ENCODE data around the gene TDRD7. TPM values are rescaled to one million over a fixed set of nuclear protein-coding genes. Genes with fewer than 3 reads are reported as not detected.

Gene TDRD7
- total and polyA plus RNA-seq, 2 donors (not counting 1 experiment from before 2014, with no cell fraction given) = 11.5 to 19.7 TPM

DNA sequence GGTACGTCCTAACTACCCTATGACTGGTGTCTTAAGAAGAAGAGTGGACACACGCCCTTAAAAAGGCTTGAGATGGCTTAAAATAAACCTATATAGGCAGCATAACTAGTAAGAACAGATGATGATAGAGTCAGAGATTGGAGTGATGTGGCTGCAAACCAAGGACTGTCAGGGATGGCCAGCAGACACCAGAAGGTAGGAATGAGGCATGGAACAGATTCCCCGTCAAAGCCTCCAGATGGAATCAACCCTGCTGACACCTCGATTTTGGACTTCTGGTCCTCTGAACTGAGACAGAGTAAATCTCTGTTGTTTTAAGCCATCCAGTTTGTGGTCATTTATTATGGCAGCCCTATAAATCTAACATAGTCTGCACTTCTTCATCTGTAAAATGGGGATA lies 97.0 kb downstream of the TDRD7 start:
- POLR2A ChIA-PET = no interaction called here
- no peak overlapping the region for H3K4me3 ChIP-seq (ENCODE audit: control extremely low read depth in 1 of 5, extremely low read depth in 1 of 5, insufficient read depth in 1 of 5, low read depth in 2 of 5, low read length in 4 of 5)

GRCh38 chr9:97510797-97511654 lies 99.1 kb downstream of the TDRD7 start:
- H3K27me3 ChIP-seq (replicated peaks in 1 of 4; ENCODE audit: control extremely low read depth in 1 of 4, control insufficient read depth in 3 of 4, insufficient read depth in 4 of 4, low read length in 3 of 4) = peaks cover 0 to 3% (median 0%) of the 10 kb centered on the region in 4 experiments
- H3K9me3 ChIP-seq (ENCODE audit: control extremely low read depth in 1 of 3, control insufficient read depth in 2 of 3, insufficient read depth in 1 of 3, low read length in 2 of 3) = no peaks in the 10 kb centered on the region
- H3K4me2 ChIP-seq (replicated peaks; ENCODE audit: low read depth, low read length, poor library complexity, severe bottlenecking) = no peak overlapping the region
- H3K27ac ChIP-seq (ENCODE audit: low read length in 2 of 2) = no peak overlapping the region
- no peak overlapping the region for H3K4me3 ChIP-seq (ENCODE audit: control extremely low read depth in 1 of 5, extremely low read depth in 1 of 5, insufficient read depth in 1 of 5, low read depth in 2 of 5, low read length in 4 of 5)
- Mint-ChIP-seq H3K4me1 (peaks cover 11% of the 10 kb centered on the region), H3K27me3 (peaks cover 10% of the 10 kb centered on the region), H3K27ac (peak overlapping the region; percentile 56), H3K9me3 (ENCODE audit: insufficient read depth) (no peaks in the 10 kb centered on the region), H3K4me3 (peak overlapping the region; percentile 3)
- ATAC-seq (ENCODE audit: low read depth) (peak; percentile 61), DNase-seq (peak; percentile 9)
- TF ChIP-seq, protein P1, sequence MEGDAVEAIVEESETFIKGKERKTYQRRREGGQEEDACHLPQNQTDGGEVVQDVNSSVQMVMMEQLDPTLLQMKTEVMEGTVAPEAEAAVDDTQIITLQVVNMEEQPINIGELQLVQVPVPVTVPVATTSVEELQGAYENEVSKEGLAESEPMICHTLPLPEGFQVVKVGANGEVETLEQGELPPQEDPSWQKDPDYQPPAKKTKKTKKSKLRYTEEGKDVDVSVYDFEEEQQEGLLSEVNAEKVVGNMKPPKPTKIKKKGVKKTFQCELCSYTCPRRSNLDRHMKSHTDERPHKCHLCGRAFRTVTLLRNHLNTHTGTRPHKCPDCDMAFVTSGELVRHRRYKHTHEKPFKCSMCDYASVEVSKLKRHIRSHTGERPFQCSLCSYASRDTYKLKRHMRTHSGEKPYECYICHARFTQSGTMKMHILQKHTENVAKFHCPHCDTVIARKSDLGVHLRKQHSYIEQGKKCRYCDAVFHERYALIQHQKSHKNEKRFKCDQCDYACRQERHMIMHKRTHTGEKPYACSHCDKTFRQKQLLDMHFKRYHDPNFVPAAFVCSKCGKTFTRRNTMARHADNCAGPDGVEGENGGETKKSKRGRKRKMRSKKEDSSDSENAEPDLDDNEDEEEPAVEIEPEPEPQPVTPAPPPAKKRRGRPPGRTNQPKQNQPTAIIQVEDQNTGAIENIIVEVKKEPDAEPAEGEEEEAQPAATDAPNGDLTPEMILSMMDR (IDR thresholded peaks at IDR 0.05) = no peak
- TF ChIP-seq EZH2 (IDR thresholded peaks at IDR 0.05; ENCODE audit: borderline replicate concordance, insufficient read depth, low read depth, low read length, poor library complexity, severe bottlenecking) = no peak
- H3K79me2 ChIP-seq (ENCODE audit: control insufficient read depth, insufficient read depth, low read length) = no peaks in the 10 kb centered on the region
- H3K9ac ChIP-seq (ENCODE audit: low read length) = no peak overlapping the region
- H3K36me3 ChIP-seq (replicated peaks in 1 of 2; ENCODE audit: control extremely low read depth in 1 of 2, control insufficient read depth in 1 of 2, extremely low read depth in 1 of 2, insufficient read depth in 2 of 2, low read length in 1 of 2) = no peaks in the 10 kb centered on the region
- H3K4me1 ChIP-seq (ENCODE audit: control insufficient read depth in 2 of 2, insufficient read depth in 2 of 2, low read length in 2 of 2) = no peaks in the 10 kb centered on the region
- no peaks in the 10 kb centered on the region for H4K20me1 ChIP-seq (ENCODE audit: control insufficient read depth, insufficient read depth, low read length, poor library complexity, severe bottlenecking)
- H2AFZ ChIP-seq (ENCODE audit: insufficient read depth, low read depth, low read length, poor library complexity, severe bottlenecking) = no peak overlapping the region
- intact Hi-C loops (cut with micrococcal nuclease) = no loop called here
- CTCF ChIA-PET = no interaction called here
- POLR2A ChIA-PET = interaction anchor here (0.5 to 0.6 kb wide), 2 partner anchors 12 to 20 kb away, joined by 5 to 10 read pairs; no protein-coding TSS in a partner anchor
- WGBS (ENCODE audit: insufficient coverage) = 63% methylated on average over 5 of the region's 10 CpGs

More for the DNA sequence above, 97.0 kb downstream of the TDRD7 start:
- no peaks in the 10 kb centered on the region for H3K79me2 ChIP-seq (ENCODE audit: control insufficient read depth, insufficient read depth, low read length)
- no peaks in the 10 kb centered on the region for H3K36me3 ChIP-seq (replicated peaks in 1 of 2; ENCODE audit: control extremely low read depth in 1 of 2, control insufficient read depth in 1 of 2, extremely low read depth in 1 of 2, insufficient read depth in 2 of 2, low read length in 1 of 2)
- H3K4me1 Mint-ChIP-seq = peaks cover 11% of the 10 kb centered on the region
- ATAC-seq (ENCODE audit: low read depth) (no peak), DNase-seq (no peak)
- H3K4me3 Mint-ChIP-seq = no peak overlapping the region
- intact Hi-C loops (cut with micrococcal nuclease) = no loop called here
- peaks cover 15% of the 10 kb centered on the region for H3K27me3 Mint-ChIP-seq
- no peak overlapping the region for H3K4me2 ChIP-seq (replicated peaks; ENCODE audit: low read depth, low read length, poor library complexity, severe bottlenecking)
- H3K27me3 ChIP-seq (replicated peaks in 1 of 4; ENCODE audit: control extremely low read depth in 1 of 4, control insufficient read depth in 3 of 4, insufficient read depth in 4 of 4, low read length in 3 of 4) = peaks cover 0 to 19% (median 9%) of the 10 kb centered on the region in 4 experiments
- TF ChIP-seq, protein P1 (IDR thresholded peaks at IDR 0.05) = no peak
- TF ChIP-seq EZH2 (IDR thresholded peaks at IDR 0.05; ENCODE audit: borderline replicate concordance, insufficient read depth, low read depth, low read length, poor library complexity, severe bottlenecking) = no peak
- 100% methylated on average over 2 of the region's 4 CpGs for WGBS (ENCODE audit: insufficient coverage)
- H4K20me1 ChIP-seq (ENCODE audit: control insufficient read depth, insufficient read depth, low read length, poor library complexity, severe bottlenecking) = no peaks in the 10 kb centered on the region
- H3K4me1 ChIP-seq (ENCODE audit: control insufficient read depth in 2 of 2, insufficient read depth in 2 of 2, low read length in 2 of 2) = no peaks in the 10 kb centered on the region
- CTCF ChIA-PET = no interaction called here
- H3K9ac ChIP-seq (ENCODE audit: low read length) = no peak overlapping the region
- H2AFZ ChIP-seq (ENCODE audit: insufficient read depth, low read depth, low read length, poor library complexity, severe bottlenecking) = no peak overlapping the region
- H3K27ac Mint-ChIP-seq = no peak overlapping the region
- no peaks in the 10 kb centered on the region for H3K9me3 Mint-ChIP-seq (ENCODE audit: insufficient read depth)
- H3K27ac ChIP-seq (ENCODE audit: low read length in 2 of 2) = no peak overlapping the region
- H3K9me3 ChIP-seq (ENCODE audit: control extremely low read depth in 1 of 3, control insufficient read depth in 2 of 3, insufficient read depth in 1 of 3, low read length in 2 of 3) = no peaks in the 10 kb centered on the region

Data from B cell (primary cell).